ENCODE data around the gene KRR1.
"Not testable (repeated sequence)": the region's sequence is repeated elsewhere in the genome, so short reads cannot be mapped to it uniquely, and the experiment has no call there.

The KRR1 gene

DNA sequence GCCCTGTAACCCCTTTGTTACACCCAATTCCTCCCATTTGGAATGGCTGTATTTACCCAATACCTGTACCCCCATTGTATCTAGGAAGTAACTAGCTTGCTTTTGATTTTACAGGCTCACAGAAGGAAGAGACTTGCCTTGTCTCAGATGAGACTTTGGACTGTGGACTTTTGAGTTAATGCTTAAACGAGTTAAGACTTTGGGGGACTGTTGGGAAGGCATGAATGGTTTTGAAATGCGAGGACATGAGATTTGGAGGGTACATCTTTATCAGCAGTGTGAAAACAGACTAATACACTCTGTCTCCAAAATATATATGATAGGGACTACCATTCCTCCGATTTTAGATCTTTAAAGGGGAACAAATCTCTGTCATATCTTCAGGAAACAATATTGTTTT, 69.0 kb downstream of the KRR1 start:
- DNase-seq; intact Hi-C loops (cut with DNase I): not testable (repeated sequence)

DNA sequence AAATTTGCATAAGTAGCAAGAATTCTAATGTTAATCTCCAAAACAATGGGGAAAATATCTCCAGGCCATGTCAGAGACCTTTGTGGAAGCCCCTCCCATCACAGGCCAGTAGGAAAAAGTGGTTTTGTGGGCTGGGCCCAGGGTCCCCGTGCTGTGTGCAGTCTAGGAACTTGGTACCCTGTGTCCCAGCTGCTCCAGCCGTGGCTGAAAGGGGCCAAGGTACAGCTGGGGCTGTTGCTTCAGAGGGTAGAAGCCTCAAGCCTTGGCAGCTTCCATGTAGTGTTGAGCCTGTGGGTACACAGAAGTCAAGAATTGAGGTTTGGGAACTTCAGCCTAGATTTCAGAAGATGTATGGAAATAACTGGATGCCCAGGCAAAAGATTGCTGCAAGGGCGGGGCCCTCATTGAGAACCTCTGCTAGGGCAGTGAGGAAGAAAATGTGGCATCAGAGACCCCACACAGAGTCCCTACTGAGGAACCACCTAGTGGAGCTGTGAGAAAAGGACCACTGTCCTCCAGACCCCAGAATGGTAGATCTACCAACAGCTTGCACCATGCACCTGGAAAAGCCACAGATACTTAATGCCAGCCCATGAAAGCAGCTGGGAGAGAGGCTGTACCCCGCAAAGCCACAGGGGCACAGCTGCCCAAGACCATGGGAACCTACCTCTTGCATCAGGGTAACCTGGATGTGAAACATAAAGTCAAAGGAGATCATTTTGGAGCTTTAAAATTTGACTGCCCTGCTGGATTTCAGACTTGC, 69.5 kb downstream of the KRR1 start:
- intact Hi-C loops (cut with DNase I), result not testable (repeated sequence)
- peak in 1 of 10 donors; percentile 50 for DNase-seq

Measured in posterior cingulate gyrus (tissue), 11 donors.